Vagina (tissue), 2 donors: ENCODE data around the gene RHEX.

ENCODE experiments used
- CTCF ChIP-seq, 3 experiments: fragments of 450-650 bp in 2 of 3; fragments of 200-600 bp in 1 of 3; sonication (generic) in 1 of 3; IDR thresholded peaks; one replicate each; pipeline ENCODE4 v1.5.1; 2017 to 2019; ENCODE audit warnings: antibody characterized with exemption in 3 of 3, mild to moderate bottlenecking in 2 of 3, moderate library complexity in 2 of 3
- POLR2A ChIP-seq, 2 donors: fragments of 450-650 bp; IDR thresholded peaks; one replicate each; pipeline ENCODE4 v1.6.1; 2017; ENCODE audit warnings: antibody characterized with exemption in 2 of 2, mild to moderate bottlenecking in 2 of 2, moderate library complexity in 2 of 2
- POLR2AphosphoS5 ChIP-seq, 2 donors: sonication (generic); formaldehyde crosslinking; IDR thresholded peaks; one replicate each; pipeline ENCODE4 v1.9.0; 2017; ENCODE audit warnings: antibody characterized with exemption in 2 of 2, mild to moderate bottlenecking in 2 of 2, low read depth in 1 of 2; ENCODE audit not compliant: insufficient read depth in 1 of 2

DNA sequence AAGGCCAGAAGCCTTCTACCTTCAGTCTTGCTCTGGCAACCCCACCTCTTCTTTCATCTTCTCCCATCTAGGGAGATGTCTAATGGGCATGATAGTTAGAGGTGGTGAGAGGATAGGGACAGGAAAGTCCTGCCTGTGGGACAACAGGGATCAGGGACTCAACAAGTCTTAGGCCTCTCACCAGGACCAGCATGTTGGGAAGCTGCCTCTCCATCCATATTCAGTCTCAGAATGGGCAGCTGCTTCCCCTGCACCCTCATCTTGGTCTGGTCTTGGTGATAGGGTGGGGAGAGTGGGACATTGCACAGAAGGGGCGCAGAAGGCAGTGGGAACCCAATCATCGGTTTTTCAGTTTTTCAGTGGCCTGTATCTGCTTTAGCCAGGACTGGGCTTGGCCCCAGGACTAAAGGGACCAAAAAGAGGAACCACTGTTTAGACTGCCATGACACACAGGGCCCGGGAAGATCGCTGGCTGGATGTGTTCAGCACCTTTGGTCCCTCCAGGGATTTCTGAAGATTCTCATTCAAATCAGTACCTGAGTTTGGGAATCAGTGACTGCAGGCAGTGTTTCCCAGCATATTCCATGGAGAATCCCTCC, 12.7 kb downstream of the RHEX start:
- no peak for TF ChIP-seq CTCF (IDR thresholded peaks at IDR 0.05)
- TF ChIP-seq POLR2A (IDR thresholded peaks at IDR 0.05): no peak
- TF ChIP-seq POLR2AphosphoS5 (IDR thresholded peaks at IDR 0.05; ENCODE audit: insufficient read depth in 1 of 2, low read depth in 1 of 2): no peak
